Caco-2 (cell line): ENCODE results near the gene TPRA1. TPM values are rescaled to one million over a fixed set of nuclear protein-coding genes. Genes with fewer than 3 reads are reported as not detected.

ENCODE experiments used
- BruUV-seq: library from RNA; stranded (reverse); fragments of 400-500 nt; replicated peaks from 2 replicates; lab custom pipeline; 2021; lab: Mats Ljungman, UMichigan
- CTCF ChIA-PET: fragments of 300-600 bp; sonication (Branson Sonifier 250); formaldehyde crosslinking; loops from one replicate; lab custom pipeline; 2022; ENCODE audit warnings: antibody characterized with exemption; lab: Charles Lee
- POLR2A ChIA-PET: fragments of 300-600 bp; sonication (Branson Sonifier 250); formaldehyde crosslinking; loops from one replicate; lab custom pipeline; 2022; ENCODE audit warnings: antibody characterized with exemption; lab: Charles Lee
- DNase-seq, 2 experiments: peaks; one replicate each; pipeline versions ENCODE4 v3.0.0 to v3.0.0-alpha.2; 2020 to 2022
- H3K27me3 ChIP-seq: replicated peaks from 2 replicates; pipeline ENCODE4 v1.6.0; 2011; ENCODE audit warnings: low read length; ENCODE audit not compliant: control insufficient read depth, insufficient read depth
- H3K36me3 ChIP-seq: 2 replicates; pipeline ENCODE4 v1.5.1; 2011; ENCODE audit warnings: low read length; ENCODE audit not compliant: control insufficient read depth, insufficient read depth
- H3K4me1 ChIP-seq: fragments of 250-450 bp; sonication (Bioruptor Pico); 2 replicates; pipeline ENCODE4 v1.5.1; 2020; ENCODE audit warnings: mild to moderate bottlenecking
- H3K4me3 ChIP-seq: 2 replicates; pipeline ENCODE4 v1.5.1; 2011; ENCODE audit warnings: low read depth, mild to moderate bottlenecking, control low read depth, low read length
- H3K9me3 ChIP-seq: fragments of 250-450 bp; sonication (Bioruptor Pico); 2 replicates; pipeline ENCODE4 v1.5.1; 2020; ENCODE audit warnings: mild to moderate bottlenecking, moderate library complexity
- H3K27ac Mint-ChIP-seq: one replicate; pipeline ENCODE4 v1.8.0; 2022; ENCODE audit warnings: mixed read lengths; ENCODE audit not compliant: unreplicated experiment
- H3K27me3 Mint-ChIP-seq: one replicate; pipeline ENCODE4 v1.8.0; 2022; ENCODE audit warnings: mixed read lengths; ENCODE audit not compliant: insufficient read depth, unreplicated experiment
- H3K36me3 Mint-ChIP-seq: one replicate; pipeline ENCODE4 v1.8.0; 2022; ENCODE audit warnings: mild to moderate bottlenecking, mixed read lengths; ENCODE audit not compliant: insufficient read depth, unreplicated experiment
- H3K4me1 Mint-ChIP-seq: one replicate; pipeline ENCODE4 v1.8.0; 2022; ENCODE audit warnings: low read depth, mixed read lengths; ENCODE audit not compliant: unreplicated experiment
- H3K4me3 Mint-ChIP-seq: one replicate; pipeline ENCODE4 v1.8.0; 2022; ENCODE audit warnings: mild to moderate bottlenecking, moderate library complexity, mixed read lengths; ENCODE audit not compliant: unreplicated experiment
- H3K9me3 Mint-ChIP-seq: one replicate; pipeline ENCODE4 v1.8.0; 2022; ENCODE audit warnings: mixed read lengths; ENCODE audit not compliant: unreplicated experiment
- CTCF ChIP-seq, 2 experiments: fragments of 200-600 bp in 1 of 2; IDR thresholded peaks; 1 replicate in 1 of 2; 2 replicates in 1 of 2; pipeline versions ENCODE4 v1.5.1 to v1.8.0; 2011 to 2022; ENCODE audit warnings: antibody characterized with exemption in 1 of 2, control low read depth in 1 of 2, inconsistent platforms in 1 of 2, low read depth in 1 of 2, low read length in 1 of 2, mild to moderate bottlenecking in 1 of 2, moderate library complexity in 1 of 2; ENCODE audit not compliant: insufficient read depth in 1 of 2, severe bottlenecking in 1 of 2, unreplicated experiment in 1 of 2
- intact Hi-C: fragments of 100-400 bp; cut with micrococcal nuclease; formaldehyde crosslinking; loops from one replicate; pipeline ENCODE4 v1.10.0; 2022; ENCODE audit not compliant: unreplicated experiment
- total RNA-seq: library from RNA; stranded (reverse); gene quantifications from 2 replicates; pipeline ENCODE4 v1.2.3, GENCODE V29; 2022

TPRA1 gene
- total RNA-seq, 1 experiment from 2014 or later = 34.5 TPM

- H3K9me3 Mint-ChIP-seq = no peaks in the 10 kb centered on the region
- CTCF ChIA-PET = interaction anchor here (0.6 to 1.2 kb wide), 6 partner anchors 18 to 173 kb away, joined by 3 to 4 read pairs (median 3); partner anchors contain the start of gene TPRA1
- Histone ChIP-seq H3K9me3 (no peaks in the 10 kb centered on the region), H3K27me3 (no peaks in the 10 kb centered on the region), H3K4me1 (peaks cover 12% of the 10 kb centered on the region; the same call in 1 of the 2 replicates), H3K4me3 (peak overlapping the region; percentile 54; the same call in 1 of the 2 replicates), H3K36me3 (no peaks in the 10 kb centered on the region)
- intact Hi-C loops = loop anchor here (10.0 kb wide), 1 partner anchor 92 kb away; no protein-coding TSS in a partner anchor
- POLR2A ChIA-PET = interaction anchor here (0.7 kb wide), 1 partner anchor 51 kb away, joined by 5 read pairs; the partner anchor contains the start of gene MCM2
- H3K4me1 Mint-ChIP-seq = no peaks in the 10 kb centered on the region
- TF ChIP-seq CTCF (IDR thresholded peaks at IDR 0.05; ENCODE audit: insufficient read depth in 1 of 2, low read depth in 1 of 2, low read length in 1 of 2, severe bottlenecking in 1 of 2, unreplicated experiment in 1 of 2) = no peak
- peak overlapping the region; percentile 54 for H3K4me3 Mint-ChIP-seq
- H3K27me3 Mint-ChIP-seq = no peaks in the 10 kb centered on the region
- no peak for DNase-seq
- BruUV-seq = no TSS peak
- H3K27ac Mint-ChIP-seq = no peak overlapping the region
- H3K36me3 Mint-ChIP-seq = no peaks in the 10 kb centered on the region
Measured at GRCh38 chr3:127546970-127547733, 43.4 kb downstream of the TPRA1 start.

- no peak for TF ChIP-seq CTCF (IDR thresholded peaks at IDR 0.05; ENCODE audit: insufficient read depth in 1 of 2, low read depth in 1 of 2, low read length in 1 of 2, severe bottlenecking in 1 of 2, unreplicated experiment in 1 of 2)
- Mint-ChIP-seq H3K9me3 (no peaks in the 10 kb centered on the region), H3K27me3 (no peaks in the 10 kb centered on the region), H3K27ac (no peak overlapping the region), H3K36me3 (no peaks in the 10 kb centered on the region), H3K4me1 (no peaks in the 10 kb centered on the region), H3K4me3 (peak overlapping the region; percentile 54)
- H3K4me1 ChIP-seq = peaks cover 12% of the 10 kb centered on the region; the same call in 1 of the 2 replicates
- H3K4me3 ChIP-seq = no peak overlapping the region
- DNase-seq = no peak
- CTCF ChIA-PET = interaction anchor here (1.2 kb wide), 1 partner anchor 91 kb away, joined by 4 read pairs; no protein-coding TSS in a partner anchor
- H3K36me3 ChIP-seq = no peaks in the 10 kb centered on the region
- BruUV-seq = no TSS peak
- POLR2A ChIA-PET = interaction anchor here (0.7 kb wide), 1 partner anchor 51 kb away, joined by 5 read pairs; the partner anchor contains the start of gene MCM2
- intact Hi-C loops = loop anchor here (10.0 kb wide), 1 partner anchor 92 kb away; no protein-coding TSS in a partner anchor
- H3K27me3 ChIP-seq = no peaks in the 10 kb centered on the region
- no peaks in the 10 kb centered on the region for H3K9me3 ChIP-seq
Measured at GRCh38 chr3:127546554-127546953, 44.0 kb downstream of the TPRA1 start.

- DNase-seq = no peak
- H3K36me3 ChIP-seq = no peaks in the 10 kb centered on the region
- no peaks in the 10 kb centered on the region for H3K27me3 ChIP-seq
- no TSS peak for BruUV-seq
- Mint-ChIP-seq H3K4me1 (no peaks in the 10 kb centered on the region), H3K9me3 (no peaks in the 10 kb centered on the region), H3K4me3 (no peak overlapping the region), H3K27me3 (no peaks in the 10 kb centered on the region), H3K27ac (no peak overlapping the region), H3K36me3 (no peaks in the 10 kb centered on the region)
- TF ChIP-seq CTCF (IDR thresholded peaks at IDR 0.05; ENCODE audit: insufficient read depth in 1 of 2, low read depth in 1 of 2, low read length in 1 of 2, severe bottlenecking in 1 of 2, unreplicated experiment in 1 of 2) = no peak
- no peaks in the 10 kb centered on the region for H3K9me3 ChIP-seq
- CTCF ChIA-PET = interaction anchor here (0.6 to 1.2 kb wide), 4 partner anchors 87 to 1023 kb away, joined by 4 to 6 read pairs (median 4); no protein-coding TSS in a partner anchor
- no peak overlapping the region for H3K4me3 ChIP-seq
- peaks cover 12% of the 10 kb centered on the region; the same call in 1 of the 2 replicates for H3K4me1 ChIP-seq
- intact Hi-C loops = loop anchor here (10.0 kb wide), 1 partner anchor 91 kb away; no protein-coding TSS in a partner anchor
- POLR2A ChIA-PET = no interaction called here
Measured at GRCh38 chr3:127545711-127546457, 44.6 kb downstream of the TPRA1 start.
